ENCODE data around the gene PPP1R12C.

- TF ChIP-seq EZH2phosphoT487 (IDR thresholded peaks at IDR 0.05; ENCODE audit: insufficient read depth, low read depth) (no peak), EZH2 (IDR thresholded peaks at IDR 0.05; ENCODE audit: insufficient read depth, poor library complexity, severe bottlenecking) (no peak)
These were observed 1.9 kb downstream of the PPP1R12C start for GRCh38 chr19:55115446-55116065.

All from GM23248 (cell line).